Ovary (tissue), 3 donors: Measurements from ENCODE around the gene PCDH20.

Experiments used
- EP300 ChIP-seq: sonication (generic); formaldehyde crosslinking; IDR thresholded peaks from one replicate; pipeline ENCODE4 v1.6.1; 2017; ENCODE audit warnings: antibody characterized with exemption
- POLR2A ChIP-seq: fragments of 450-650 bp; IDR thresholded peaks from one replicate; pipeline ENCODE4 v1.6.1; 2017; ENCODE audit warnings: antibody characterized with exemption, mild to moderate bottlenecking, moderate library complexity
- TF ChIP-seq, protein P1 (sequence below), 3 donors: fragments of 450-650 bp in 2 of 3; fragments of 200-600 bp in 1 of 3; IDR thresholded peaks; one replicate each; pipeline versions ENCODE4 v1.5.1 to v1.8.0; 2016 to 2022; ENCODE audit warnings: antibody characterized with exemption in 3 of 3, mild to moderate bottlenecking in 1 of 3
- donor health status: DM: no; HTN: no; CAD: no.

DNA sequence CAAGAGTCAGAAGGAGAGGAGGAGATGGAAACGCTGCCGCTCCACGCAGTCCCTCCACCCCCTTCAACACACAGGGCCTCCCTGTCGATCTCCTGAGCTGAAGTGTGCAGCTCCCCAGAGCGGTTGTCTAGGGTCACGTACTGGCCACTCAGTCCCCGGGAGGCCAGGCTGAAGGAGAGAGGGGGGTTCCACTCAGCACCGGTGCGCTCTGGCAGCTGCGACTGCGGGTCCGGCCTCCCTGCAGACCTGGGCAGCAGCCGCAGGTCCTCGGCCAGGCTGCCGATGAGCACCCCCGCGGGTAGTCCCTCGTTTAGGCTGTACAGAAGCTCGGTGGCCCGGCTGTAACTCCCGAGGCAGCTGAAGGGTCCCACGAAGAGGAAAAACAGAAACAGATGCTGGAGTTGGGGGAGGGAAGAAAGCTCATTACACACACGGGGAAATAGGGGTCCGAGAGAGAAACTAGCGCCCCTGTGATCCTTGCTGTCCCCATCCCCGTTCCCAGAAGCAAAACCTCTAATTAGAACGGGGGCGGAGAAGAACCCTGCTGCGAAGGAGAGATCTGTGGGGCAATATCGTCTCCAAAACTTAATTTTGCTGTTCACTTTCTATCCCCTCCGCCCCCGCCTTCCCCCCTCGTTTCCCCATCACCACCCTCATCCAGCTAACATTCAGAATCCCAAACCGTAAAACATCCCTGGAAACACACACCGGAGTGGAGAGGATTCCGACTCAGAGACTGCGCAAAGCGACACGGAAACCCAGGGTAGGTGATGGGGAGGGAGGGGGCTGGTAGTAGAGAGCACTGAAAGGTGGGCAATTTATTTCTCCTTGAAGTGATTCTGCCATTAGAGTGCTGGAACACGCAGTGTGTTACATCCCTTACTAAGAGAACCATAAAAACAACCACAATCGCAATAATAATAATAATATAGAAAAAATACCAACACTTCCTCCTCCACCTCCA, 1.8 kb downstream of the PCDH20 start:
- TF ChIP-seq, protein P1, sequence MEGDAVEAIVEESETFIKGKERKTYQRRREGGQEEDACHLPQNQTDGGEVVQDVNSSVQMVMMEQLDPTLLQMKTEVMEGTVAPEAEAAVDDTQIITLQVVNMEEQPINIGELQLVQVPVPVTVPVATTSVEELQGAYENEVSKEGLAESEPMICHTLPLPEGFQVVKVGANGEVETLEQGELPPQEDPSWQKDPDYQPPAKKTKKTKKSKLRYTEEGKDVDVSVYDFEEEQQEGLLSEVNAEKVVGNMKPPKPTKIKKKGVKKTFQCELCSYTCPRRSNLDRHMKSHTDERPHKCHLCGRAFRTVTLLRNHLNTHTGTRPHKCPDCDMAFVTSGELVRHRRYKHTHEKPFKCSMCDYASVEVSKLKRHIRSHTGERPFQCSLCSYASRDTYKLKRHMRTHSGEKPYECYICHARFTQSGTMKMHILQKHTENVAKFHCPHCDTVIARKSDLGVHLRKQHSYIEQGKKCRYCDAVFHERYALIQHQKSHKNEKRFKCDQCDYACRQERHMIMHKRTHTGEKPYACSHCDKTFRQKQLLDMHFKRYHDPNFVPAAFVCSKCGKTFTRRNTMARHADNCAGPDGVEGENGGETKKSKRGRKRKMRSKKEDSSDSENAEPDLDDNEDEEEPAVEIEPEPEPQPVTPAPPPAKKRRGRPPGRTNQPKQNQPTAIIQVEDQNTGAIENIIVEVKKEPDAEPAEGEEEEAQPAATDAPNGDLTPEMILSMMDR (IDR thresholded peaks at IDR 0.05) = no peak
- TF ChIP-seq POLR2A (no peak), EP300 (no peak)
